GM12864 (cell line): Measurements from ENCODE around the gene RMND1.

Experiments
- DNase-seq: peaks from one replicate; pipeline ENCODE4 v3.0.0-alpha.2; 2011; ENCODE audit warnings: low read depth
- H3K4me3 ChIP-seq: 2 replicates; pipeline ENCODE4 v1.5.1; 2011; ENCODE audit warnings: mild to moderate bottlenecking, low read depth, low read length, control low read depth
- CTCF ChIP-seq: IDR thresholded peaks from 2 replicates; pipeline ENCODE4 v1.5.1; 2011; ENCODE audit warnings: low read depth, mild to moderate bottlenecking, moderate library complexity, low read length, control low read depth, inconsistent platforms; ENCODE audit errors: missing control alignments

The RMND1 gene

GRCh38 chr6:151451950-151452749 is at the start of gene RMND1:
Gene RMND1, minus strand, starts transcription at chr6:151452126. Its CDS starts 6,315 bp downstream, at chr6:151445811.
- peak within 1 kb of the TSS; percentile 87 for H3K4me3 ChIP-seq
- no peak for TF ChIP-seq CTCF
- DNase-seq, result peak; percentile 99

- no peak for DNase-seq
- TF ChIP-seq CTCF, result no peak
- H3K4me3 ChIP-seq, result no peak overlapping the region
Measured at GRCh38 chr6:151499551-151499950, 47.6 kb upstream of the RMND1 start.

GRCh38 chr6:151498327-151498726 is 46.4 kb upstream of the RMND1 start:
- TF ChIP-seq CTCF, result no peak
- no peak for DNase-seq

GRCh38 chr6:151497905-151498304 is 46.0 kb upstream of the RMND1 start:
- DNase-seq, result no peak
- TF ChIP-seq CTCF, result no peak
- H3K4me3 ChIP-seq, result no peak overlapping the region

More at GRCh38 chr6:151498327-151498726, 46.4 kb upstream of the RMND1 start:
- no peak overlapping the region for H3K4me3 ChIP-seq

- no peak for TF ChIP-seq CTCF
- DNase-seq, result no peak
- H3K4me3 ChIP-seq, result no peak overlapping the region
Measured at GRCh38 chr6:151495380-151495779, 43.5 kb upstream of the RMND1 start.

- H3K4me3 ChIP-seq, result no peak overlapping the region
- no peak for TF ChIP-seq CTCF
- no peak for DNase-seq
Measured at GRCh38 chr6:151494936-151495320, 43.0 kb upstream of the RMND1 start.
